Right atrium auricular region (tissue), 2 donors: ENCODE results near the gene RFPL1. TPM values are rescaled to one million over a fixed set of nuclear protein-coding genes. Genes with fewer than 3 reads are reported as not detected.
"Not testable (repeated sequence)": the region's sequence is repeated elsewhere in the genome, so short reads cannot be mapped to it uniquely, and the experiment has no call there.

Source experiments
- DNase-seq: peaks from one replicate; pipeline ENCODE4 v3.0.0-alpha.2; 2019; ENCODE audit warnings: low spot score
- H3K27ac ChIP-seq, 2 donors: fragments of 200-600 bp; sonication (generic); 1 replicate in 1 of 2; 2 replicates in 1 of 2; pipeline ENCODE4 v1.5.1; 2016 to 2019
- H3K27me3 ChIP-seq, 2 donors: fragments of 200-600 bp; sonication (generic); one replicate each; pipeline versions ENCODE4 v1.5.1 to v1.6.0; 2017 to 2019
- H3K36me3 ChIP-seq: fragments of 200-600 bp; sonication (generic); one replicate; pipeline ENCODE4 v1.5.1; 2016
- H3K4me1 ChIP-seq, 2 donors: fragments of 200-600 bp; sonication (generic); one replicate each; pipeline versions ENCODE4 v1.5.1 to v1.6.0; 2017 to 2019
- H3K4me3 ChIP-seq, 2 donors: fragments of 200-600 bp; sonication (generic); 1 replicate in 1 of 2; 2 replicates in 1 of 2; pipeline ENCODE4 v1.5.1; 2017 to 2019; ENCODE audit warnings: mild to moderate bottlenecking in 1 of 2, moderate library complexity in 1 of 2
- H3K9me3 ChIP-seq, 2 donors: fragments of 200-600 bp; sonication (generic); one replicate each; pipeline ENCODE4 v1.5.1; 2019
- CTCF ChIP-seq, 2 donors: fragments of 200-600 bp; sonication (generic); IDR thresholded peaks; one replicate each; pipeline ENCODE4 v1.5.1; 2019; ENCODE audit warnings: antibody characterized with exemption in 2 of 2
- total RNA-seq, 2 donors: library from RNA; depleted of rRNA; stranded (reverse); fragments of >200 nt; gene quantifications; one replicate each; pipeline ENCODE4 v1.1.0, GENCODE V29; 2016

RFPL1 gene
- total RNA-seq, 2 donors from 2014 or later = not detected

- Histone ChIP-seq H3K9me3 (no peaks in the 10 kb centered on the region), H3K4me1 (peaks cover 0 to 9% of the 10 kb centered on the region in 2 donors), H3K27me3 (peaks cover 3 to 11% of the 10 kb centered on the region in 2 donors), H3K36me3 (no peaks in the 10 kb centered on the region), H3K27ac (no peak overlapping the region), H3K4me3 (no peak overlapping the region)
- TF ChIP-seq CTCF (IDR thresholded peaks at IDR 0.05) = no peak
- no peak for DNase-seq
Observed at GRCh38 chr22:29485448-29485847, 47.1 kb downstream of the RFPL1 start.

- H3K36me3 ChIP-seq = no peaks in the 10 kb centered on the region
- no peaks in the 10 kb centered on the region for H3K4me1 ChIP-seq
- DNase-seq = no peak
- no peak for TF ChIP-seq CTCF (IDR thresholded peaks at IDR 0.05)
- no peak overlapping the region for H3K4me3 ChIP-seq
- no peaks in the 10 kb centered on the region for H3K9me3 ChIP-seq
- no peaks in the 10 kb centered on the region for H3K27me3 ChIP-seq
- H3K27ac ChIP-seq = no peak overlapping the region
Observed at GRCh38 chr22:29487426-29487986, 49.1 kb downstream of the RFPL1 start.

- H3K27ac ChIP-seq, DNase-seq, H3K4me3 ChIP-seq, H3K27me3 ChIP-seq, H3K4me1 ChIP-seq, H3K36me3 ChIP-seq, H3K9me3 ChIP-seq: not testable (repeated sequence)
Observed at GRCh38 chr22:29489127-29489780, 50.9 kb downstream of the RFPL1 start.

GRCh38 chr22:29491012-29491411 lies 52.6 kb downstream of the RFPL1 start:
- no peak for DNase-seq

More at GRCh38 chr22:29491012-29491411, 52.6 kb downstream of the RFPL1 start:
- Histone ChIP-seq H3K27me3 (no peaks in the 10 kb centered on the region), H3K9me3 (no peaks in the 10 kb centered on the region), H3K36me3 (no peaks in the 10 kb centered on the region), H3K4me1 (no peaks in the 10 kb centered on the region), H3K4me3 (no peak overlapping the region), H3K27ac (no peak overlapping the region)
- no peak for TF ChIP-seq CTCF (IDR thresholded peaks at IDR 0.05)

Other genes starting within 250 kb of the RFPL1 start
- gene EMID1, start 232.7 kb upstream of the RFPL1 start, total RNA-seq = under 1 TPM; 0.33 to 0.51 TPM
- gene RHBDD3, start 170.6 kb upstream of the RFPL1 start, total RNA-seq = 10 to 100 TPM; 16.5 to 23.4 TPM
- 100 to 1,000 TPM; 153 to 179 TPM for gene EWSR1, start 170.3 kb upstream of the RFPL1 start, total RNA-seq
- 10 to 100 TPM; 19.4 to 28.0 TPM for gene GAS2L1, start 131.9 kb upstream of the RFPL1 start, total RNA-seq
- 1 to 10 TPM; 1.1 to 1.8 TPM for gene RASL10A, start 122.9 kb upstream of the RFPL1 start, total RNA-seq
- gene AP1B1, start 50.0 kb upstream of the RFPL1 start, total RNA-seq = 10 to 100 TPM; 31.4 to 46.2 TPM
- gene NEFH, start 41.6 kb downstream of the RFPL1 start, total RNA-seq = under 1 TPM; 0.22 to 0.28 TPM
- 10 to 100 TPM; 34.9 to 42.7 TPM for gene THOC5, start 115.2 kb downstream of the RFPL1 start, total RNA-seq
- 10 to 100 TPM; 18.9 to 25.3 TPM for gene NIPSNAP1, start 142.5 kb downstream of the RFPL1 start, total RNA-seq
- gene NF2, start 165.1 kb downstream of the RFPL1 start, total RNA-seq = 10 to 100 TPM; 45.8 to 52.5 TPM